Neural cell (in vitro differentiated cells): ENCODE measurements around the gene TTC9B. TPM values are rescaled to one million over a fixed set of nuclear protein-coding genes. Genes with fewer than 3 reads are reported as not detected.

Experiments
- H2AFZ ChIP-seq: fragments of 200-600, 300-800 bp; sonication (generic), shearing (Covaris generic); 2 replicates; pipeline ENCODE4 v1.6.0; 2014; ENCODE audit warnings: low read depth, mild to moderate bottlenecking, antibody characterized with exemption, low read length, moderate library complexity
- H3F3A ChIP-seq: fragments of 200-600 bp; shearing (Covaris generic); 2 replicates; pipeline ENCODE4 v1.6.1; 2016; ENCODE audit warnings: mild to moderate bottlenecking, moderate library complexity, mixed read lengths, antibody characterized with exemption, low read length; ENCODE audit not compliant: insufficient read depth, poor library complexity, severe bottlenecking
- H3K27ac ChIP-seq: fragments of 200-600, 300-800 bp; sonication (generic), shearing (Covaris generic); 2 replicates; pipeline ENCODE4 v1.5.1; 2014; ENCODE audit warnings: mild to moderate bottlenecking, low read length, moderate library complexity
- H3K27me3 ChIP-seq: fragments of 300-800, 200-600 bp; sonication (generic), shearing (Covaris generic); 2 replicates; pipeline ENCODE4 v1.6.0; 2014; ENCODE audit warnings: mild to moderate bottlenecking, low read depth, low read length, moderate library complexity; ENCODE audit not compliant: insufficient read depth
- H3K36me3 ChIP-seq: fragments of 300-800, 200-600 bp; sonication (generic), shearing (Covaris generic); 2 replicates; pipeline ENCODE4 v1.5.1; 2014; ENCODE audit warnings: mild to moderate bottlenecking, antibody characterized with exemption, low read length, moderate library complexity; ENCODE audit not compliant: insufficient read depth
- H3K4me2 ChIP-seq: fragments of 300-800, 200-600 bp; sonication (generic), shearing (Covaris generic); 2 replicates; pipeline ENCODE4 v1.6.0; 2014; ENCODE audit warnings: mild to moderate bottlenecking, low read length
- H3K4me3 ChIP-seq: fragments of 300-800, 200-600 bp; sonication (generic), shearing (Covaris generic); 2 replicates; pipeline ENCODE4 v1.5.1; 2014; ENCODE audit warnings: mild to moderate bottlenecking, low read length, moderate library complexity
- H3K79me2 ChIP-seq: fragments of 200-600 bp; shearing (Covaris generic); replicated peaks from 2 replicates; pipeline ENCODE4 v1.6.0; 2014; ENCODE audit warnings: mild to moderate bottlenecking, low read length, moderate library complexity; ENCODE audit not compliant: insufficient read depth
- H3K9ac ChIP-seq: fragments of 300-800, 200-600 bp; sonication (generic), shearing (Covaris generic); 2 replicates; pipeline ENCODE4 v1.6.1; 2016; ENCODE audit warnings: mild to moderate bottlenecking, low read length, mixed read lengths
- H3K9me2 ChIP-seq: fragments of 200-600 bp; shearing (Covaris generic); 2 replicates; pipeline ENCODE4 v1.6.1; 2016; ENCODE audit warnings: mild to moderate bottlenecking, low read length, mixed read lengths; ENCODE audit not compliant: insufficient read depth
- H3K9me3 ChIP-seq: fragments of 200-600, 300-800 bp; sonication (generic), shearing (Covaris generic); 2 replicates; pipeline ENCODE4 v1.6.1; 2016; ENCODE audit warnings: mild to moderate bottlenecking, mixed run types, low read length, moderate library complexity, mixed read lengths
- H4K20me1 ChIP-seq: fragments of 200-600 bp; shearing (Covaris generic); 2 replicates; pipeline ENCODE4 v1.6.1; 2016; ENCODE audit warnings: mild to moderate bottlenecking, mixed run types; ENCODE audit not compliant: insufficient read depth
- CTCF ChIP-seq: fragments of 450-650 bp; IDR thresholded peaks from 2 replicates; pipeline ENCODE4 v1.5.1; 2014; ENCODE audit warnings: antibody characterized with exemption, mild to moderate bottlenecking, moderate library complexity; ENCODE audit not compliant: poor library complexity, severe bottlenecking
- EP300 ChIP-seq: fragments of 450-650 bp; conservative IDR thresholded peaks from 2 replicates; pipeline ENCODE4 v1.6.1; 2014; ENCODE audit warnings: antibody characterized with exemption, mild to moderate bottlenecking, moderate library complexity; ENCODE audit not compliant: poor library complexity, severe bottlenecking
- EZH2 ChIP-seq: fragments of 200-600, 300-800 bp; shearing (Covaris generic), sonication (generic); IDR thresholded peaks from 2 replicates; pipeline ENCODE4 v1.6.1; 2014; ENCODE audit warnings: antibody characterized with exemption, low read length, borderline replicate concordance, mild to moderate bottlenecking; ENCODE audit not compliant: insufficient read depth, poor library complexity, severe bottlenecking
- MXI1 ChIP-seq: fragments of 450-650 bp; conservative IDR thresholded peaks from 2 replicates; pipeline ENCODE4 v1.6.1; 2014; ENCODE audit warnings: antibody characterized with exemption, mild to moderate bottlenecking; ENCODE audit not compliant: poor library complexity, severe bottlenecking
- POLR2AphosphoS5 ChIP-seq: IDR thresholded peaks from 2 replicates; pipeline ENCODE4 v1.6.1; 2012
- RAD21 ChIP-seq: fragments of 450-650 bp; conservative IDR thresholded peaks from 2 replicates; pipeline ENCODE4 v1.6.1; 2014; ENCODE audit warnings: antibody characterized with exemption, mild to moderate bottlenecking, moderate library complexity
- REST ChIP-seq: IDR thresholded peaks from 2 replicates; pipeline ENCODE4 v1.6.1; 2012; ENCODE audit warnings: borderline replicate concordance
- SMC3 ChIP-seq: fragments of 450-650 bp; conservative IDR thresholded peaks from 2 replicates; pipeline ENCODE4 v1.6.1; 2014; ENCODE audit warnings: antibody characterized with exemption, mild to moderate bottlenecking, moderate library complexity; ENCODE audit not compliant: poor library complexity
- TAF1 ChIP-seq: IDR thresholded peaks from 2 replicates; pipeline ENCODE4 v1.6.1; 2012; ENCODE audit warnings: low read depth
- polyA plus RNA-seq: library from polyadenylated mRNA; depleted of rRNA; stranded (reverse); fragments of >200 nt; gene quantifications from 2 replicates; pipeline ENCODE4 v1.2.3, GENCODE V29; 2014

The TTC9B gene
- polyA plus RNA-seq, 1 donor from 2014 or later, result 111 TPM

- Histone ChIP-seq H3K9ac (no peak overlapping the region), H3F3A (no peaks in the 10 kb centered on the region), H3K27me3 (no peaks in the 10 kb centered on the region), H3K27ac (no peak overlapping the region), H3K9me3 (no peaks in the 10 kb centered on the region), H4K20me1 (no peaks in the 10 kb centered on the region), H3K9me2 (no peaks in the 10 kb centered on the region), H2AFZ (no peak overlapping the region), H3K4me2 (no peak overlapping the region), H3K4me3 (no peak overlapping the region), H3K79me2 (no peaks in the 10 kb centered on the region), H3K36me3 (no peaks in the 10 kb centered on the region)
- TF ChIP-seq MXI1 (no peak), TAF1 (no peak), EP300 (no peak), CTCF (no peak), REST (no peak), RAD21 (no peak), EZH2 (no peak), POLR2AphosphoS5 (no peak), SMC3 (no peak)
Measured at GRCh38 chr19:40263440-40264313, 45.5 kb upstream of the TTC9B start.

- Histone ChIP-seq H3K9me3 (no peaks in the 10 kb centered on the region), H3F3A (no peaks in the 10 kb centered on the region), H3K27ac (no peak overlapping the region), H4K20me1 (no peaks in the 10 kb centered on the region), H2AFZ (no peak overlapping the region), H3K27me3 (no peaks in the 10 kb centered on the region), H3K4me3 (no peak overlapping the region), H3K79me2 (no peaks in the 10 kb centered on the region), H3K4me2 (no peak overlapping the region), H3K9ac (no peak overlapping the region), H3K36me3 (no peaks in the 10 kb centered on the region), H3K9me2 (no peaks in the 10 kb centered on the region)
- TF ChIP-seq POLR2AphosphoS5 (no peak), REST (no peak), RAD21 (no peak), SMC3 (no peak), CTCF (no peak), TAF1 (no peak), EP300 (no peak), EZH2 (no peak), MXI1 (no peak)
Measured at GRCh38 chr19:40262422-40262821, 44.2 kb upstream of the TTC9B start.
